Erythroblast (primary cell): ENCODE results near the gene RYR2.

ENCODE experiments used
- GATA1 ChIP-seq: IDR thresholded peaks from 2 replicates; pipeline ENCODE4 v1.6.1; 2011; ENCODE audit warnings: low read depth, mild to moderate bottlenecking, control low read depth, low read length, moderate library complexity
- POLR2A ChIP-seq: IDR thresholded peaks from 2 replicates; pipeline ENCODE4 v1.6.1; 2011; ENCODE audit warnings: mild to moderate bottlenecking, low read length

DNA sequence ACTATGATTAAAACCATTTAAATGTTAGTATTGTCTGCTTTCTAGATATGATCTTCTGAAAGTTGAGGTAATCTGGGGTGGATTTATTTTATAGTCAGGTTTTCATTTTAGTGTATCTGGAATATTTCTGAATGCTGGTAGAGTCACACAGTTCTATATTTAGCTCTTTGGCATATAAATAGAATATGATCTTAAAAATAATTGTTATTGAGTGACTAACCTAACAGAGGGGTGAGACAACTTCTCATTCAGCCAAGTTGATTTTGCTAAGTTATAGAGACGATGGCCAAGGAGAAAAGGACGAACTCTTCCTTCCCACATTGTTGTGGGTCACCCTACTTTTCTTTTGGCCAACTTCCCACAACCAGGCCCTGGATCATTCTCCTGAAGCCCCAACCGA lies 30.6 kb upstream of the RYR2 start:
- TF ChIP-seq POLR2A (no peak), GATA1 (no peak)
